Adrenal gland (tissue), 5 donors: ENCODE data around the gene SUPT7L.

ENCODE experiments used
- POLR2A ChIP-seq, 2 donors: fragments of 450-650 bp; IDR thresholded peaks; one replicate each; pipeline ENCODE4 v1.6.1; 2017; ENCODE audit warnings: antibody characterized with exemption in 2 of 2, mild to moderate bottlenecking in 2 of 2, moderate library complexity in 1 of 2
- TF ChIP-seq, protein P1 (sequence below), 6 experiments: fragments of 450-650 bp in 4 of 6; fragments of 200-600 bp in 2 of 6; sonication (generic) in 1 of 6; IDR thresholded peaks; 1 replicate in 5 of 6; 2 replicates in 1 of 6; pipeline versions ENCODE4 v1.5.1 to v1.8.0; 2016 to 2021; ENCODE audit warnings: antibody characterized with exemption in 6 of 6, mild to moderate bottlenecking in 2 of 6, moderate library complexity in 1 of 6
- donor health status: DM: no; HTN: no; CAD: no.

GRCh38 chr2:27708257-27708654 is 44.8 kb upstream of the SUPT7L start:
- TF ChIP-seq, protein P1, sequence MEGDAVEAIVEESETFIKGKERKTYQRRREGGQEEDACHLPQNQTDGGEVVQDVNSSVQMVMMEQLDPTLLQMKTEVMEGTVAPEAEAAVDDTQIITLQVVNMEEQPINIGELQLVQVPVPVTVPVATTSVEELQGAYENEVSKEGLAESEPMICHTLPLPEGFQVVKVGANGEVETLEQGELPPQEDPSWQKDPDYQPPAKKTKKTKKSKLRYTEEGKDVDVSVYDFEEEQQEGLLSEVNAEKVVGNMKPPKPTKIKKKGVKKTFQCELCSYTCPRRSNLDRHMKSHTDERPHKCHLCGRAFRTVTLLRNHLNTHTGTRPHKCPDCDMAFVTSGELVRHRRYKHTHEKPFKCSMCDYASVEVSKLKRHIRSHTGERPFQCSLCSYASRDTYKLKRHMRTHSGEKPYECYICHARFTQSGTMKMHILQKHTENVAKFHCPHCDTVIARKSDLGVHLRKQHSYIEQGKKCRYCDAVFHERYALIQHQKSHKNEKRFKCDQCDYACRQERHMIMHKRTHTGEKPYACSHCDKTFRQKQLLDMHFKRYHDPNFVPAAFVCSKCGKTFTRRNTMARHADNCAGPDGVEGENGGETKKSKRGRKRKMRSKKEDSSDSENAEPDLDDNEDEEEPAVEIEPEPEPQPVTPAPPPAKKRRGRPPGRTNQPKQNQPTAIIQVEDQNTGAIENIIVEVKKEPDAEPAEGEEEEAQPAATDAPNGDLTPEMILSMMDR (IDR thresholded peaks at IDR 0.05), result no peak
- no peak for TF ChIP-seq POLR2A (IDR thresholded peaks at IDR 0.05)
